UCSD-AML1 (cell line): ENCODE measurements around the gene PLPP2.

Experiments used
- DNase-seq: peaks from one replicate; lab custom pipeline; 2025; ENCODE audit not compliant: unreplicated experiment; lab: John Stamatoyannopoulos, UW

Gene PLPP2

DNA sequence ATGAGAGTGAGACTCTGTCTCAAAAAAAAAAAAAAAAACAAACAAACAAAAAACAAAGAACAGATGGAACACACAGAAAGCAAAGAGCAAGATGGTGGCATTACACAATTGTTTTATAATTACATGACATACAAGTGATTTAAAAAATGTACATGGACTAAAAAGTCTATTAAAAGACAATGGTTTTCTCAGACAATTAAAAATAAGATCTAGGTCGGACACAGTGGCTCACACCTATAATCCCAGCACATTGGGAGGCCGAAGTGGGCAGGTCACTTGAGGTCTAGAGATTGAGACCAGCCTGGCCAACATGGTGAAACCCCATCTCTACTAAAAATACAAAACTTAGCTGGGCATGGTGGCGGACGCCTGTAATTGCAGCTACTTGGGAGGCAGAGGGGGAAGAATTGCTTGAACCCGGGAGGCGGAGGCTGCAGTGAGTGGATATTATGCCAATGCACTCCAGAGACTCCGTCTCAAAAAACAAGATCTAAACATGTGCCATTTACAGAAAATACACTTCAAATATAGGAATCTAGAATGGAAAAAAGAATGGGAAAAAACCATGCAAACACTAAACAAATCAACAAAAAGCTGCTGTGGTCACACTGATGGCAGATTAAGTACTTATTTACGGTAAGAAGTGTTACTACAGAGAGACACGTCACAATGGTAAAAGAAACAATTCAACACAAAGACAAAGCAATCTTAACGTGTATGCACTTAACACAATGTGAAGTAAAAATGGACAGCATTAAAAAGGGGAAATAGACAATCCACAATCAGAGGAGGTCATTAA lies 26.7 kb upstream of the PLPP2 start:
- no peak for DNase-seq

DNA sequence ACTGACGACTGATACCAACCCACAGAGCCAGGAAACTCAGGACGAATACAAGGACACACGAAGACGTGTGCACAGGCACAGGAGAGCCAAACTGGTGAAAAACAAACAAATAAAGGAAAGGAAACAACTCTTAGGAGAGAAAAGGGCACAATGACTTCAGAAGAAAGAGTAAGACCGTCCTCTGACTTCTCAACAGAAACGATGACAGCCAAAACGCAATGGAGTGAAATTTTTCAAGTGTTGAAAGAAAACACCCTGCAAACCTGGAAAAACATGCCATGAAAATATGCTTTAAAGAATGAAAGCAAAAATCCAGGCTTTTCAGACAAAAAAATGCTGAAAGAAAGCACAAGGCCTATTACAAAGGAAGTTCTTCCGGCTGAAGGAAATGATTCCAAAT lies 24.6 kb upstream of the PLPP2 start:
- DNase-seq = no peak

GRCh38 chr19:313988-314815 lies 23.0 kb upstream of the PLPP2 start:
- no peak for DNase-seq

- DNase-seq = no peak
These were observed 22.2 kb upstream of the PLPP2 start for GRCh38 chr19:313169-313987.

DNA sequence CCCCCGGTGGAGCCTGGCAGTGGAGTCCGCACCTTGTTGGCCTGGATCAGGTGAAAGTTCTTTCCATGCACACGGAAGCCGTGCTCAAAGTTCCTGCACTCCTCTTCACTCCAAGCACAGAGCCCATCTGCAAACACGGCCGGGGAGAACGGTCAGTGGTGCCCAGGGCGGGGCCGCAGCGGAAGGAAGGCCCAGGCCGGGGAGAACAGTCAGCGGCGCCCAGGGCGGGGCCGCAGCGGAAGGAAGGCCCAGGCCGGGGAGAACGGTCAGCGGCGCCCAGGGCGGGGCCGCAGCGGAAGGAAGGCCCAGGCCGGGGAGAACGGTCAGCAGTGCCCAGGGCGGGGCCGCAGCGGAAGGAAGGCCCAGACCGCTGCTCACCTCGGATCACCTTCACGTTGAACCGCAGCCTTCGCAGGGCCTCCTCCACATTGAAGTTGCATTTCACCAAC lies 20.6 kb upstream of the PLPP2 start:
- no peak for DNase-seq

DNA sequence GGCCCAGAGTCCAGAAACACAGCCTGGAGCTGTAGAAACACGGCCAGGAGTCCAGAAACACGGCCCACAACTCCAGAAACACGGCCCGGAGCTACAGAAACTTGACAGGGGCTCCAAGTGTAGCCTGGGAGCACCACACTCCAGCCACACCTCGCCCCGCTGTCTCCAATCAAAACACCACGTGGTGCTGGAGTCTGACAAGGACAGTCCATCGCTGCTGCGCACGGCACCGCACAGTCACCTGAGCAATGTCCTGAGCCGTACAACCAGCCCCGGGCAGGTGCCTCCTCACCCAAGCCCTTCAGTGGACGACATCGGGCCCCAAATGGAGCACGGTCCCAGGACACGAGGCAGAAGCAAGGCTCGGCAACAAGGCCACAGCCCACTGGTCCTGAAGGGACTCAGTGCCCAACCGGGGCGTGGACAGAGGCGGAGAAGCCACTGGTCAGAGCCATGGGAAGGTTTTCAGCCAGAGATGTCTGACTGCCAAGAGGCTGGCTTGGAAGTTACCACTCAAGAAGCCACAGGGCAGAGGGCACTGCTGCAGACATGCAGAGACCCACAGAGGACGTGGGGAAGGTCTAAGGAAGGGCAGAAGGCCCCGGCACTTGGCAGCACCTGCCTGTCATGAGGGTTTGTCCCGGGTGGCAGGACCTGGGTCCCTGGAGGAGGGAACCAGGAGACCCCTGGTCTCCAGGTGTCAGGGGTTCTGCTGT lies 19.7 kb upstream of the PLPP2 start:
- DNase-seq = no peak

- DNase-seq = no peak
These were observed 19.0 kb upstream of the PLPP2 start for GRCh38 chr19:310141-310651.

GRCh38 chr19:309206-309565 lies 18.0 kb upstream of the PLPP2 start:
- DNase-seq = no peak

- no peak for DNase-seq
These were observed 17.4 kb upstream of the PLPP2 start for GRCh38 chr19:308471-309205.

GRCh38 chr19:307793-308420 lies 16.7 kb upstream of the PLPP2 start:
- DNase-seq = no peak

DNA sequence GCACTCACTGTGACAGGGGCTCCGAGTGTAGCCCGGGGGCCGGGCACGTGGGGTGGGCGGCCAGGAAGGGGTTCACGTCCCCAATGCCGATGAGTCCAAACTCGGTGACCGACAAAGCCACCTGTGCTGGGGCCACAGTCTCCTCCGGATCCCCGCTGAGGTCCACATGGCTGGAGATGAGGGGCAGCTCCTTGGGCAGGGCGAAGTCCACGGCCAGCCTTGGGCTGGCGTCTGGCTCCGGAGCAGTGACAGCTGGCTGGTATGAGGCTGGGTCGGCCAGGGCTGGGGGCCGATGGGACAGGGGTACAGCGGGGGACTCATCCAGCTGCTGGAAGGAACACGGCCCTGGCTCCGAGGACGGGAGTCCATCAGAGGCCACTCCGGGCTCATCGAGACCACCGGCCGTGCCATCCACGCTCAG lies 15.9 kb upstream of the PLPP2 start:
- no peak for DNase-seq

- DNase-seq = no peak
These were observed 15.1 kb upstream of the PLPP2 start for GRCh38 chr19:306151-306900.

DNA sequence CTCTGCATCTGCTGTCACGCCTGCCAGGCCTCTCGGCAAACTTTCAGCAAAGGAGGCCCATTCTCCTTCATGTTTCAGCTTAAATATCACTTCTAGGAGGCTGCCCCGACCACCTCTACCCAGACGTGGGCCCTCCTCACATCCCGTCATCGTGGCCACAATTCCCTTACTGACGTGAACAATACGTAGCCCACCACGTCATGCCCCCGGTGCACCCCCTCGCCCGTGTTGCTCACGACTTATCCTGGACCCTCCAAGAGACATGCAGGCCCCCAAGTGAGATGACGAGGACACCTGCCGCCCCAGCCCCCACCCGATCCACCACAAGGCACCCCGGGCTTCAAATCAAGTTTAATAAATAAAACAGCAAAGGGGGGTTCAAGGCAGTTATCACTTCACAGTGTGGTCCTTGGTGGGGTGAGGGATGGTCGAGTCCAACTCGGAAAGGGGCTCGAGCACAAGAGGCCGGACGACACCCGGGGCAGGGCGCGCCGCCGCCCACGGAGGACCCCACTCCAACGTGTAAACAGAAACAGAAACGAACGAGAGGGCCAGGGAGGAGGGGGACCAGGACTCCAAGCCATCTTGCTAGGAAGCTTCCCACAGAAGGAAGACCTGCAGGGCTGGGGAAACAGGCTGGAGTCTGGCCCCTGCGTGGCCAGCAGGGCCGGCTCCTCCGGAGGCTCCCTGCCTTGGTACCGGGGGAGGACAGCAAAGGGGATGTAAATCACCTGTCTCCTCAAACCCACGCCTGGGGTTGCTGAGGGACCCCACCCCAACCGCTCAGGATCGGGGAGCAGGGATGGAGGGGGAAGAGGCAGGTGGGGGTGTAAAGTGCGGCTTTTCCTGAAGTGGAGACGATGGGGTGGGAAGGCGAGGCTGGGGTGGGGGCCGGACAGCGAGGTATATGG lies 14.3 kb upstream of the PLPP2 start:
- no peak for DNase-seq

DNA sequence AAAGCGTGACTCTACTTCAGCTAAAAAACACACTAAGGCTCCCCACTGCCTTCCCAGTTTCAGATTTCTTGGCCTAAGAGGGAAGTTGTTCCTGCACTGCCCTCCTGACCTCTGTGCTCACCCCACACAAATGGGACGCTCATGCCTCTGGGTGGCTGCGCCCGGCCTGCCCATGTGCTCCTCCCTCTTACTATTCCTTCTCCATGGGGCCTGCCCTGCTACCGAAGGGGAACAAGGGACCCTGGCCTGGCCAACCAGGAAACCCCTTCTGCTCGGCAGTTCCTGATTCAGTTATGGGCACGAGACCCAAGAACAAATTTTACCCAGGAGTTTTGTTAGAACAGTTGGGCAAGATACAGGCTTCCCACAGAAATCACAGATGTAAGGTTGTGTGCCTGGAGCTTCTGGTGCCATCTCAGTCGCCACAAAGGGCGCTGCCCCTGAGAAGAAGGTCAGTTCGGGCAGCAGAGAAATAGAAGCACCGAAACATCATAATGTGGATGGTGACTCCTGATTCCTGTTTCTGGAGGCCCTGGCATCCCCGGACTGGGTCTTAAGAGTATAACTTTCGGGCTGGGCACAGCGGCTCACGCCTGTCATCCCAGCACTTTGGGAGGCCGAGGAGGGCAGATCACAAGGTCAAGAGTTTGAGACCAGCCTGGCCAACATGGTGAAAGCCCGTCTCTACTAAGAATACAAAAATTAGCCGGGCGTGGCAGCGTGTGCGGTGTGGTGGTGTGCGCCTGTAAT lies 5.4 kb upstream of the PLPP2 start:
- no peak for DNase-seq

DNA sequence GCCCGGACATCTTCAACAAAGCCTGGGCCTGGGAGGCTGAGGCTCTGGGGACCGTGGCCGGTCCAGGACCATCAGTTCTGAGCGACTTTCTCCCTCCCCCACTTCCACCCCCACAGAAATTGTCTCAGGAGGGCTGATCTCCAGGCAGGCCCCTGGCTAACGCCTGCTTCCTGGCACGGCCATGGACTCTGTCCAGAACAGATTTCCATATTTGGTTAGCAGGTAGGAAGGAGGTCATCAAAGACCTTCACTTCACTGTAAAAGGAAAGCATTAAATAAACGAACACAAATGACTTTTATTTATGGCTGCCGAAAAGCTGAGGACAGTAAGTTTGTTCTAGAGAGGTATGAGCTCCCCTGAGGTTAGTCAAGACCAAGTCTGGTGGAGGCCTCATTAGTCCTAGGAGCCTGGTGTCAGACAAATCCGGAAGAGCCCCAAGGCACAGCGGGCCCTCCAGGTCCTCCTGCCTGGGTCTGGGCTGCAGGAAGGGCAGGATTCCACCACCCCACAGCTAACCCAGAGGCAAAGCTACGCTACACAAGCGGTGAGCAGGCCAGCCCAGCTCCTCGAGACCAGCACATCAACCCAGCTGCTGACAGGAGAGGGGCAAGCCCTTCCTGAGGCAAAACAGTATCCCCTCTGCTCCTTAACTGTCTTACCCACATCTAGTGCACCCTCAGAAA lies 4.6 kb upstream of the PLPP2 start:
- no peak for DNase-seq

DNA sequence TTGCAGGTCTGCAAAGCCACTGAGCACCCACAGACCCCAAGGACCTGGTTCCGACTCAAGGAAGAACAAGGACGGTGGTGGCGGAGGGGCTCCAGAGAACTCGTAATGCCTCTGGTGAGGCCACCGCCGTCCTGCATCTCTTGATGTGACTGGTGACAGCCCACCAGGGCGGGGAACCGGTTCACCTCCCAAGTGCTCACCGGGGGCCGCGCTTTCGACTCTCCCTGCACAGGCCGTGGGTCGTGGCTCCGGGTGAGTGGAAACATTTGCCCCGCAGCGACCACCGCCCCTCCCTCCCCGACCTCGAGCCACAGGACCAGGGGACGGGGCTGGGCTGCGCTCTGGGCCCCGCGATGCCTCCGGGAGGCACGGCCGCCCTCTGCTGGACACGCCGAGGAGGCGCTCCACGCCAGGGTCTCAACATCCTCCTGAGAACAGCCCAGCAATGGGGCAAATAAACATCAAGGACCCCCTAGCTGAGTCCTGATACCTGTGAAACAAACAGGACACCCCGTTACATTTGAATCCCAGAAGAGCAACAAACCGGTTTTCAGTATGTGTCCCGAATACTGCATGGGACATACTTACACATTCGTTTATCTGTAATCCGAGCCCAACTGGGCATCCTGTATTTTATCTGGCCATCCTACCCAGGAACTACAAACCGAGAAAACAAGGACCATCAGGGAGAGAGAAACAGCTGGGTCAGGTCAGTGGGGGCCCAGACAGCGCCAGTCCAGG lies 3.9 kb upstream of the PLPP2 start:
- DNase-seq = peak; percentile 33
